ENCODE data around the gene ARHGAP1. TPM values are rescaled to one million over a fixed set of nuclear protein-coding genes. Genes with fewer than 3 reads are reported as not detected.

The ARHGAP1 gene
- total RNA-seq, 2 donors from 2014 or later = 77.3 to 78.5 TPM

- DNase-seq = no peak
- no peak for ATAC-seq
- intact Hi-C loops (cut with DNase I, micrococcal nuclease) = no loop called here
Measured at GRCh38 chr11:46628961-46629360, 71.5 kb downstream of the ARHGAP1 start.

Other genes starting within 250 kb of the ARHGAP1 start
- 10 to 100 TPM; 39.4 to 40.1 TPM for gene AMBRA1, start 106.6 kb downstream of the ARHGAP1 start, total RNA-seq
- gene HARBI1, start 83.4 kb downstream of the ARHGAP1 start, total RNA-seq = 1 to 10 TPM; 4.5 to 6.4 TPM
- 10 to 100 TPM; 51.3 to 57.6 TPM for gene ATG13, start 83.1 kb downstream of the ARHGAP1 start, total RNA-seq
- 10 to 100 TPM; 11.3 to 11.6 TPM for gene ZNF408, start 412 bp upstream of the ARHGAP1 start, total RNA-seq
- gene F2, start 18.6 kb upstream of the ARHGAP1 start, total RNA-seq = not detected
- 10 to 100 TPM; 50.4 to 68.0 TPM for gene CKAP5, start 145.7 kb upstream of the ARHGAP1 start, total RNA-seq
- 10 to 100 TPM in 1 of 2 donors, 1 to 10 TPM in 1; 6.7 to 43.3 TPM for gene LRP4, start 217.9 kb upstream of the ARHGAP1 start, total RNA-seq
- 10 to 100 TPM; 27.7 to 34.8 TPM for gene CSTPP1, start 236.1 kb upstream of the ARHGAP1 start, total RNA-seq

All from left colon (tissue), 2 donors.